ENCODE measurements around the gene ERVW-1. TPM values are rescaled to one million over a fixed set of nuclear protein-coding genes. Genes with fewer than 3 reads are reported as not detected.

ERVW-1 gene
- total RNA-seq, 6 donors from 2014 or later = 0.20 TPM; not detected in 5

DNA sequence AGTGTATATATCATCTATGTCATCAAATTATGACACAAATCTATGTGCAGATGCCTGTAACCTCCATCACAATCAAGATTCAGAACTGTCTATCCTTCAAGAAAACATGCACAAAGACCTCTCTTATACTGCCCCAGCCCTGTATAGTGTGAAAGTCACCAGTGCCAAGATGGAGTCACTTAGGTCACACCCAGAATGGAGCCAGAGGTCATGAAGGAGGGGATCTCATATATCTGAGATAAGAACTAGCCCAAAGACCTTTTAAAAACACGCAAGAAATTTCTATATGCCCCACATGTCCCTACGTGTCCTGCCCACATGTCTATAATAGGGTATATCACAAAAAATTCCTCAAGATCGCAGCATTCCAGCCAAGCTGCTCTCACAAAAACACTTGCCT is 50.6 kb downstream of the ERVW-1 start:
- DNase-seq (no peak), ATAC-seq (ENCODE audit: low FRiP score in 2 of 2) (no peak)
- Histone ChIP-seq H3K4me3 (no peak overlapping the region), H3K27me3 (no peaks in the 10 kb centered on the region), H3K27ac (no peak overlapping the region), H3K36me3 (no peaks in the 10 kb centered on the region), H3K4me1 (peaks cover 0 to 14% (median 4%) of the 10 kb centered on the region in 4 donors), H3K9me3 (no peaks in the 10 kb centered on the region)
- TF ChIP-seq POLR2A (IDR thresholded peaks at IDR 0.05) (no peak), EP300 (IDR thresholded peaks at IDR 0.05) (no peak), POLR2AphosphoS5 (IDR thresholded peaks at IDR 0.05) (no peak), CTCF (IDR thresholded peaks at IDR 0.05) (no peak)
- WGBS, 2 donors = 85 to 91% methylated on average over 3 of the region's 3 CpGs

DNA sequence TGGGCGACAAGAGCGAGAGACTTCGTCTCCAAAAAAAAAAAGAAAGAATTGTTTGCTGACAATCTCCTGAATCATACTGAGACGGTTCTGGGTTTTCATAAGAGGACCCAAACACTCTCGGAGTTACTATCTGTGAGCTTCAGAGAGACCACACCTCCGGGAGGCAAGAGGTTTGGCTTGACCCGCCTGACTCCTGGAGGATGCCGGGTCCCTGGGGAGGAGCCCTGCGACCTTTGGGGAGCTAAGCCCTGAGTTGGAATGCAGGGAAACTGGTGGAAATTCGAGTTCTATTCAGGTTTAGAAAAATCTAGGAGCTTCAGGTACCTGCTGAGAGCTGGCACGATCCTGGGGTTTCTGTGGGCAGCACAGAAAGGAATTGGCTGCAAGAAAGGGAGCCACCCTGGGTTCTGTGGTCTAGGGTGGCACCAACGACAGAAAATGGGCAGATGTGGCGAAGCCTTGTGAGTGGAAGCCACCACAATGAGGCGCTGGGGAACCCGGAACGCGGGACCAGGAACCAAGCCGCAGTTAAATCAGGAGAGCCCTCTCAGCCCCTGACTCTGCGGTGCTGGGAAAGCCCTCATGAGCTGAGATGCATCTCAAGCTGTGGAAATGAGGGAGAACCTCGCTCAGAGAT is 52.3 kb downstream of the ERVW-1 start:
- Histone ChIP-seq H3K4me1 (peaks cover 0 to 22% (median 6%) of the 10 kb centered on the region in 4 donors), H3K4me3 (no peak overlapping the region), H3K27me3 (no peaks in the 10 kb centered on the region), H3K27ac (no peak overlapping the region), H3K9me3 (no peaks in the 10 kb centered on the region), H3K36me3 (no peaks in the 10 kb centered on the region)
- ATAC-seq (ENCODE audit: low FRiP score in 2 of 2) (no peak), DNase-seq (no peak)
- WGBS, 2 donors = 53 to 54% methylated on average over 20 of the region's 20 CpGs
- TF ChIP-seq EP300 (IDR thresholded peaks at IDR 0.05) = no peak
- TF ChIP-seq POLR2A (IDR thresholded peaks at IDR 0.05) = no peak
- TF ChIP-seq POLR2AphosphoS5 (IDR thresholded peaks at IDR 0.05) = no peak
- TF ChIP-seq CTCF (IDR thresholded peaks at IDR 0.05) = no peak

GRCh38 chr7:92423710-92424131 is 54.0 kb downstream of the ERVW-1 start:
- H3K9me3 ChIP-seq = no peaks in the 10 kb centered on the region
- TF ChIP-seq POLR2A (IDR thresholded peaks at IDR 0.05) (no peak), CTCF (IDR thresholded peaks at IDR 0.05) (no peak), POLR2AphosphoS5 (IDR thresholded peaks at IDR 0.05) (no peak), EP300 (IDR thresholded peaks at IDR 0.05) (no peak)
- no peaks in the 10 kb centered on the region for H3K27me3 ChIP-seq
- peak in 1 of 2 donors; percentile 33 for ATAC-seq (ENCODE audit: low FRiP score in 2 of 2)
- H3K4me1 ChIP-seq = peaks cover 0 to 22% (median 6%) of the 10 kb centered on the region in 4 donors
- 66% methylated on average over 5 of the region's 5 CpGs for WGBS, 2 donors
- H3K27ac ChIP-seq = peak overlapping the region in 1 of 4 donors; percentile 55
- peak overlapping the region in 3 of 4 donors; percentile 42 to 59 (median 57) for H3K4me3 ChIP-seq
- no peak for DNase-seq
- H3K36me3 ChIP-seq = no peaks in the 10 kb centered on the region

DNA sequence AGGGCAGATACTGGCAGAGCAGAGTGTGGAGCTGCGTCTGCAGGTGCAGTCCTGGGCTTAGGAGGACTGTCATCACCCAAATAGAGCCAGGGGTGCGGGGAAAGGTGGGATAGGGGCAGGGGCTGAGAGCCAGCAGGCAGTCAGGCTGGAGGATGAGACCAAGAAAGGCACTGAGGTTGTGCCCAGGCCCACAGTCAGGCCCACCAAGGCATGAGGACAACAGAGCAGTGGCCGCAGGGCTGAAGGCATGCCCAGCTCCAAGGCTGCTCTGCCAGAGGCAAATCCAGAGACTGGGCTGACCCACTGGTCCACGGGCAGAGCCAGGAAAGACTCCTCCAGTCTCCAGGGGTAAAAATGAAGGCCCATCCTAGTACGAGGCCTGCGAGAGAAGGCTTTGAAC is 54.8 kb downstream of the ERVW-1 start:
- no peak for TF ChIP-seq CTCF (IDR thresholded peaks at IDR 0.05)
- TF ChIP-seq POLR2A (IDR thresholded peaks at IDR 0.05) = no peak
- TF ChIP-seq POLR2AphosphoS5 (IDR thresholded peaks at IDR 0.05) = no peak
- no peak for TF ChIP-seq EP300 (IDR thresholded peaks at IDR 0.05)
- Histone ChIP-seq H3K27me3 (no peaks in the 10 kb centered on the region), H3K9me3 (no peaks in the 10 kb centered on the region), H3K4me3 (no peak overlapping the region), H3K27ac (no peak overlapping the region), H3K36me3 (no peaks in the 10 kb centered on the region), H3K4me1 (peaks cover 0 to 22% (median 6%) of the 10 kb centered on the region in 4 donors)
- DNase-seq = no peak
- 94 to 98% methylated on average over 5 to 6 of the region's 6 CpGs for WGBS, 2 donors
- ATAC-seq (ENCODE audit: low FRiP score in 2 of 2) = no peak

All from upper lobe of left lung (tissue), 6 donors.